Activated effector memory CD4-positive, alpha-beta T cell treated with Interleukin-2 at 50 U/mL for 16 hours (primary cell): ENCODE results near the gene SEPTIN2.
A peak's percentile ranks its signal among the peaks of the same experiment; 100 is the strongest.
"Not testable (repeated sequence)": the region's sequence is repeated elsewhere in the genome, so short reads cannot be mapped to it uniquely, and the experiment has no call there.

Source experiments
- DNase-seq: peaks from one replicate; pipeline ENCODE4 v3.0.0-alpha.2; 2020

Gene SEPTIN2

GRCh38 chr2:241315879-241316631, at the start of gene SEPTIN2:
SEPTIN2 (plus strand) TSS chr2:241315925; CDS start chr2:241324233, 8,308 bp downstream.
- no peak for DNase-seq

GRCh38 chr2:241267249-241268067, 48.3 kb upstream of the SEPTIN2 start:
- DNase-seq, result no peak

- DNase-seq, result no peak
Measured at GRCh38 chr2:241268306-241268705, 47.4 kb upstream of the SEPTIN2 start.

- no peak for DNase-seq
Measured at GRCh38 chr2:241268716-241269445, 46.8 kb upstream of the SEPTIN2 start.

- no peak for DNase-seq
Measured at GRCh38 chr2:241269707-241270520, 45.8 kb upstream of the SEPTIN2 start.

- no peak for DNase-seq
Measured at GRCh38 chr2:241270531-241270930, 45.2 kb upstream of the SEPTIN2 start.

- peak; percentile 42 for DNase-seq
Measured at GRCh38 chr2:241271706-241272302, 43.9 kb upstream of the SEPTIN2 start.

GRCh38 chr2:241272303-241273209, 43.2 kb upstream of the SEPTIN2 start:
- DNase-seq, result peak; percentile 18

GRCh38 chr2:241273210-241274020, 42.3 kb upstream of the SEPTIN2 start:
- no peak for DNase-seq

GRCh38 chr2:241274127-241274526, 41.6 kb upstream of the SEPTIN2 start:
- no peak for DNase-seq

- no peak for DNase-seq
Measured at GRCh38 chr2:241275504-241275903, 40.2 kb upstream of the SEPTIN2 start.

- no peak for DNase-seq
Measured at GRCh38 chr2:241275910-241276309, 39.8 kb upstream of the SEPTIN2 start.

- DNase-seq, result not testable (repeated sequence)
Measured at GRCh38 chr2:241278306-241278705, 37.4 kb upstream of the SEPTIN2 start.

- DNase-seq, result no peak
Measured at GRCh38 chr2:241279413-241279812, 36.3 kb upstream of the SEPTIN2 start.

GRCh38 chr2:241279828-241280227, 35.9 kb upstream of the SEPTIN2 start:
- DNase-seq, result no peak

GRCh38 chr2:241280291-241280690, 35.4 kb upstream of the SEPTIN2 start:
- no peak for DNase-seq

- no peak for DNase-seq
Measured at GRCh38 chr2:241282555-241282954, 33.2 kb upstream of the SEPTIN2 start.

GRCh38 chr2:241285596-241285995, 30.1 kb upstream of the SEPTIN2 start:
- DNase-seq, result no peak

GRCh38 chr2:241286348-241287090, 29.2 kb upstream of the SEPTIN2 start:
- DNase-seq, result no peak
